GM21390 (cell line): ENCODE data around the gene WDR59.
"Not testable (repeated sequence)": the region's sequence is repeated elsewhere in the genome, so short reads cannot be mapped to it uniquely, and the experiment has no call there.

Experiments used
- ATAC-seq: cut with Tn5 transposase; IDR thresholded peaks from one replicate; pipeline ENCODE4 v1.9.1; 2021; ENCODE audit not compliant: unreplicated experiment

The WDR59 gene

DNA sequence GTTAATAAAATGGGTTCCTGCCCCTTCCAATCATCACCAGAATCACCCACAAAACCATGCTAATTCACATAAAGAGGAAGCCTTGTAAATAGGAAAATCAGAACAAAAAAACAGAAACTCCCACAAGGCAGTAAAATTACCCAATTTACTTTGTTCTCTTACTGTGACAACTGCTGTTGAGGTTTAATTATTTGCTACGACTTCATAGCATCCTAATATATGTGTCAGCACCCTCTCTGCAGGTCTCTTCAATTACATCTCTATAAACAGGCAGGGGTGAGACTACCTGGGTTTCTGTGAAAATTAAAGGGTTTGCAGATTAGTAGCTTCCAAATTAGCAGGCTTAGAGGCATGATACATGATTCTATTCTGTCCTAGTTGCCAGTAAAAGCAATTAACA, 2.7 kb downstream of the WDR59 start:
- no peak for ATAC-seq

- ATAC-seq: no peak
These were observed 9.3 kb downstream of the WDR59 start for GRCh38 chr16:74975591-74975990.

DNA sequence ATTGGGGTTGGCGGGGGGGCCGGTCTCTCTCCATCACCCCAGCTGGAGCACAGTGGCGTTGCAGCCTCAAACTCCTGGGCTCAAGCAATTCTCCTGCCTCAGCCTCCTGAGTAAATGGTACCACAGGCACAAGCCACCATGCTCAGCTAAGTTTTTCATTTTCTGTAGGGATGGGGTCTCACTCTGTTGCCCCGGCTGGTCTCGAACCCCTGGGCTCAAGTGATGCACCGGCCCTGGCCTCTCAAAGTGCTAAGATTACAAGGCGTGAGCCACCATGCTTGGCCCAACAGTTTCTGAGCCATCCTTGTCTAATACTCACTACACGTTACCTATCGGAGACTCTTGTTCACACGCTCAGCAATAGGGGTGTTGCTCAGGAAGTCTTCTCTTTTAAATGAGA, 11.6 kb downstream of the WDR59 start:
- no peak for ATAC-seq

- no peak for ATAC-seq
These were observed 30.2 kb downstream of the WDR59 start for GRCh38 chr16:74954763-74955162.

GRCh38 chr16:74951681-74952080, 33.2 kb downstream of the WDR59 start:
- ATAC-seq: no peak

DNA sequence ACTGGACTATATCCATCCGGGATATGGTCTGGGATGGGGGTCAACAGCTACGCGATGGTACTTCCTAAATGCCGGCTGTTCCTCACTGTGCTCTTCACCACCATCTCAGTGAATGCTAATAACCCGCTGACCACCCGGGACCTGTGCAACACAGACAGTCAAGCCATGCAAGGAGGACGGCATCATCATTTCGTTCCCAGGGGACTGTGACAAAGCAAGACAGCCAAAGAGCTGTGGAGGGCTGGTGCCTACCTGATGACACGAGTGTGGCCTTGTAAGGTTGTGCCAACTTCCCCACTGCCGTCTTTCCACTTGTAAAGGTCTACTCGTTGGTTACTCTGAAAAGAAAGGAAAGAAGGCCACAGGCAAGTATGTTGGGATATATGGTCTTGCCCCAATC, 33.7 kb downstream of the WDR59 start:
- ATAC-seq: no peak

DNA sequence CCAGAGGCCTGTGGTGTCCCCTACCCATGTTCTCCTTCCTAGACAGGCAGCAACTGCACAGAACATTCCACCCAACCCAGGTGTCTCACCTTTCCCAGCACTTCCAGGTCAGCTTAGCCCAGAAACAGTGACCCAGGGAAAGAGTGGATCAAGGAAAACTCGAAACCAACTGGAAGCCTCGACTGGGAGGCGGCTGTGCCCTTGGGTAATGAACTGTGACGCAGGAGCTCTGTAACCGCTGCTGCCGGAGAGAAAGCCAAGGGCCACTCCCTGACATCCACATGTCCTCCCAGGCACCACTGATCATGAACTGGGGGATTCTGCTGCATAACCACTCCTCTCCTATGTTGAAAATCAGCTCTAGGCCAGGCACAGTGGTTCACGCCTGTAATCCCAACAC, 34.4 kb downstream of the WDR59 start:
- ATAC-seq: no peak

DNA sequence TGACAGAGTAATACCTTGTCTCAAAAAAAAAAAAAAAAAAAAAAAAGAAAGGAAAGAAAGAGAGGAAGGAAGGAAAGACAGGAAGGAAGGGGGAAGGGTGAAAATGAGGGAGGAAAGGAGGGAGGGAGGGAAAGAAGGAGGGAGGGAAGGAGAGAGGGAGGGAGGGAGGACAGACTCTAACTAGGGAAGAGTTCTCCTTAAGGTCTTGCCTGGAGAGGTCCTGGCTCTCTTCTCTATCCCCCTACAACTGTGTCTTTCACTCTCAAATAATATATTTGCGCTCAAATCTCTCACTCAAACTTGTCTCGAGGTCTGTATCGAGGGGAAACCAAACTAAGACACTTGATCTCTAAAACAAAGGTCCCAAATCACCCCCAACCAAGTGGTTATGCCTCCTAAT, 35.6 kb downstream of the WDR59 start:
- ATAC-seq: no peak

DNA sequence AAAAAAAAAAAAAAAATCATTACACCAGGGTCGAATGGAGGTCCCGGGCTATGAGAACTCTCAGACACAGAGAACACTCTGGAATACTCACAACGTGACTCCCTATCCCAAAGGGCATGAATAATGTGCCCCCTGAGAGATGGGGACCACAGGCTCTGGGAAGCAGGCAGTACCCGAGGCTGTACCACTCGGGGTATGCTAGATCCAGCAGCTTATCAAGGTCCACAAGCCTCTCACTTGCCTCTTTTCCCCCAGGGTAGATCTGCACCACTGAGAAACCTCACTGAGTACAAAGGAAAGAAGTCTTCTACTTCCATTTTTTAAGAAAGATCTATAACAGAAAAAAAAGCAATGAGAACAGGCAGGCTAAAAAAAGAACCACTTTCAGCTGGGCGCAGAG, 40.5 kb downstream of the WDR59 start:
- ATAC-seq: no peak

- ATAC-seq: no peak
These were observed 41.7 kb downstream of the WDR59 start for GRCh38 chr16:74942977-74943918.

GRCh38 chr16:74942566-74942965, 42.4 kb downstream of the WDR59 start:
- no peak for ATAC-seq

GRCh38 chr16:74939688-74940087, 45.2 kb downstream of the WDR59 start:
- ATAC-seq: no peak

GRCh38 chr16:74936902-74937560, 47.9 kb downstream of the WDR59 start:
- ATAC-seq: peak; percentile 94

- ATAC-seq: no peak
These were observed 53.5 kb downstream of the WDR59 start for GRCh38 chr16:74931445-74931844.

GRCh38 chr16:74929636-74930035, 55.3 kb downstream of the WDR59 start:
- ATAC-seq: no peak

DNA sequence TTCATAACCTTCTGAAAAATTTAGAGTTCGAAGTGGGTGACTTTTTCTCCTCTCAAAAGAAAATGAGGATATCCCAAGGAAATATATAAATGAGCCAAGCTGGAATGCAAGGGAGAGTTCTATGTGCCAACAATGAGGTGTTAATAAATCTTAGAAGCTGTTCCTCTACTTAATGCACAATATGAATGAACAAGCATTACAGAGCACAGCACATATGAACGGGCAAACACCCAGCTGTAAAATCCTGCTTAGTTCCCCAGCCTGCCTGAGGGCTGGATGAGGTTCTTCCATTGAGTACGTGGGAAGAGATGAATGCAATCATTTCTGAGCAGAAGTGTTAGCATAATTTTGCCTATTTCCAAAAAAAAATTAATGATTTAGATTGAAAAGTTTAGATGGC, 58.1 kb downstream of the WDR59 start:
- ATAC-seq: no peak

DNA sequence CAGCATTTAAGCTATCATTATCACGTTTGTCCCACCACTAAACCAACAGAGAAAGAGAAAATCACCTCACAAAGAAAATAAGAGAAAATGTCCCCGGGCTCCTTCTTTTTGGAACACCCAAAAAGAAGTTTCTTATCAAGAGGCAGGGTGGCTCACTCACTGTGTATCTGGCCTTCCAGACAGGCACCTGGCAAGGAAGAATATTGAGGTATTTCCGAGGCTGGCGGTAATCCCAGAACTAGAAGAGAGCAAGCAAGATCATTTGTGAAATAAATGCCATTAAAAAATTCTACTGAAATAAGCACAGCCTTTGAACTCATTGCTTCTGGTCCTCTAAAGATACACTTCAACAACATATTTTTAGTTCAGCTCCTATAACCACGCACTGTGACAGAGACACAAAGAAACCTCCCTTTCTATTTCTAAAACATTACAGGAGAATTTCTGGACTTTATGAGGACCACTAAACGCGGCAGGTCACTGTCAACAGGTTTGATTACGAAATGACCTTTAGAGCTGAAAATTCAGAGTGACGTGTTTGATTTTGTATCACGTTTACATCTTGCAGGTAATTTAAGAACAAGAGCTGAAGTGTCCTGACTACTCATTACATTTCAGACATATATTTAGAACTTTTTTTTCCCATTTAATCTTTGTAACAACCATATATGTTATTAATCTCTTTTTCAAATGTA, 61.0 kb downstream of the WDR59 start:
- no peak for ATAC-seq

- ATAC-seq: no peak
These were observed 62.5 kb downstream of the WDR59 start for GRCh38 chr16:74922150-74923138.

DNA sequence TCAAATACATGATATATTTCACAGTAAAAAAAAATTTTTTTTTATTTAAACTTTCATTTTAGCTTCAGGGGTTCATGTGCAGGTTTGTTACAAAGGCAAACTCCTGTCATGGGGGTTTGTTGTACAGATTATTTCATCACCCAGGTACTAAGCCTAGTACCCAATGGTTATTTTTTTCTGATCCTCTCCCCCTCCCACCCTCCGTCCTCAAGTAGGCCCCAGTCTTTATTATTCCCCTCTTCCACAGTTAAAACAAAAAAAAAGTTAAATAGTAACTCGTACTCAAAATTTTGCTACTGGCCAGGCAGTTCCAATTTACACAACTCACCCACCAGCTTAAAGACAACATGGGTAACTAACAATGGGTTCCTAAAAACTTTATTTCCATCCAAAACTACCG, 63.9 kb downstream of the WDR59 start:
- no peak for ATAC-seq

- ATAC-seq: no peak
These were observed 75.3 kb downstream of the WDR59 start for GRCh38 chr16:74909665-74910064.

- not testable (repeated sequence) for ATAC-seq
These were observed 76.2 kb downstream of the WDR59 start for GRCh38 chr16:74908759-74909158.
